Measurements from ENCODE around the gene PTOV1.

PTOV1 gene

GRCh38 chr19:49907745-49908446 lies 56.9 kb downstream of the PTOV1 start:
- peak; percentile 51 for FAIRE-seq
- DNase-seq (ENCODE audit: extremely low spot score, insufficient read length, low read depth) = no peak

DNA sequence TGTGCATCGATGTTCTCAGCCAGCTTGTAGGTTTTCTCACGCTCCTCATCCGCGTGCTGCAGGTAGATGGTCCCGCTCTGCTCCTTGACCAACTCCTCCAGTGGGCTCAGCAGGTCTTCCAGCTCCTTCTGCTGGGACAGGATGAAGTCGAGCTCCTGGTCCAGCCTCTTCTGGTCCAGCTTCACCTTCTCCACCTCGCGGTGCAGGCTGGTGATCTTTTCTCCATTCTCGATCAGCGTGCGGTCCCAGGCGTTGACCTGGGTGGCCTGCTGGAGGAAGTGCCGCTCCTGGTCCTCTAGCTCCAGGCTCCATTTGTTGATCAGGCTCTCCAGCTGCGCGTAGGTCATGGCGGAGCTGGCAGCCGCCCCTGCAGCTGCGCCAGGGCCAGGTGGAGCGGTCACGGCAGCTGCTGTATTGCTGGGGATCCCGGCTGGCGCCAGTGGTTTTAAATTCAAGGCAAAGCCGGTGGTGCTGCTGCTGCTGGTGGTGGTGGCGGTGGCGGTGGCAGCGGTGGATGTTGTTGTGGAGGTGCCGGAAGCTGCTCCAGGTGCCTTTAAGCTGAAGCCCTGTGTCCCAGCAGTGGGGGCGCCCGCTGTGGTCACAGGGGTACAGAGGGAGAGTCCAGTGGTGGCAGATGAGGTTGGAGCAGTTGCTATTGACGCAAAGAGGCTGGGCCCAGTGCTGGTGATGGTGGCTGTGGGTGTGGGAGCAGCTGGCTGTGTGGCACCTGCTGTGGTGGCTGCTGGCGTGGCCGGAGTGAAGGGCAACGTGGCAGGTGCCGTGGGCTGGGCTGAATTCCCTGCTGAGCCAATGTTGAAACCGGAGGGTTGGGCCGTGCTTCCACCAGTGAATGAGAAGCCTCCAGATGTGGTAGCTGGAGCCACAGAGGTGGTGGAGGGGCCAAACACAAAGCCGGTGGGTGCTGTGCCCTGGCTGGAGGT lies 57.8 kb downstream of the PTOV1 start:
- DNase-seq (ENCODE audit: extremely low spot score, insufficient read length, low read depth) = no peak
- no peak for FAIRE-seq

DNA sequence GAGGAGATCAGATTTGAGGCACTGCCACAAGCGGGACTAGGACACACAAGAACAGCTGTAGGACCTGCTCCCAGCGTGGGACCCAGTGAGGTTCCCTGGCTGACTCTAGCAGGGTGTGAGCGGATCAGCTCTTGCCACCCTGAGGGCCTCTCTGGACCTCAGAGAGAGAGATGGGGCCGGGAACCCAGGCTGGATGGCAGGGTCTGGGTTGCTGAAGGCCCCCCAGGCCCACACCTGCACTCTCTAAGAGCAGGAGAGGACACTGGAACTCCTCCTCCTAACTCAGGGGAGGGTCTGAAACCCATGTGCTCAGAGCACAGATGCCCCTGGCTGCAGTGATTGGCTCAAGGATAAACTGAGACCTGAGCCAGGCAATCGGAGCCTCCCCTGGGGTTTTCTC lies 59.2 kb downstream of the PTOV1 start:
- DNase-seq (ENCODE audit: extremely low spot score, insufficient read length, low read depth) (no peak), FAIRE-seq (no peak)

Data from GM18507 (cell line).